ENCODE measurements around the gene ROS1. TPM values are rescaled to one million over a fixed set of nuclear protein-coding genes. Genes with fewer than 3 reads are reported as not detected.

Gene ROS1
- not detected in 2 replicates for total RNA-seq

GRCh38 chr6:117425431-117426153, at the start of gene ROS1:
TSS of gene ROS1 (minus strand) at chr6:117425942. CDS start at chr6:117425656, 286 bp downstream.

GRCh38 chr6:117265410-117266256, 160.1 kb downstream of the ROS1 start, which contains the start of gene VGLL2:
TSS of gene VGLL2 (plus strand) at chr6:117265558. CDS start at chr6:117265764, 206 bp downstream.

Other genes with a start within 250 kb of the ROS1 start
- not detected in 2 replicates for gene VGLL2, start 160.4 kb downstream of the ROS1 start, total RNA-seq
- 19.8 and 21.3 TPM in 2 replicates for gene DCBLD1, start 56.7 kb upstream of the ROS1 start, total RNA-seq
- 18.6 and 39.3 TPM in 2 replicates for gene GOPC, start 176.6 kb upstream of the ROS1 start, total RNA-seq
- 8.7 and 19.7 TPM in 2 replicates for gene NUS1, start 249.5 kb upstream of the ROS1 start, total RNA-seq

Measured in bladder microvascular endothelial cell (primary cell).